ENCODE data around the gene CFL2. TPM values are rescaled to one million over a fixed set of nuclear protein-coding genes. Genes with fewer than 3 reads are reported as not detected.
"Not testable (repeated sequence)": the region's sequence is repeated elsewhere in the genome, so short reads cannot be mapped to it uniquely, and the experiment has no call there.

The CFL2 gene
- total RNA-seq, 4 donors from 2014 or later = 108 to 231 (median 139) TPM

- DNase-seq = no peak
- intact Hi-C loops (cut with DNase I; ENCODE audit: low total_unique reads) = no loop called here
- TF ChIP-seq POLR2A (IDR thresholded peaks at IDR 0.05) (no peak), CTCF (IDR thresholded peaks at IDR 0.05) (no peak)
- H3K9me3 ChIP-seq = no peaks in the 10 kb centered on the region
- H3K27ac ChIP-seq = no peak overlapping the region
- H3K4me3 ChIP-seq = no peak overlapping the region
- no peaks in the 10 kb centered on the region for H3K4me1 ChIP-seq
- no peaks in the 10 kb centered on the region for H3K27me3 ChIP-seq
- no peaks in the 10 kb centered on the region for H3K36me3 ChIP-seq
Observed at GRCh38 chr14:34749408-34749807, 35.0 kb upstream of the CFL2 start.

GRCh38 chr14:34742270-34743115 lies 28.1 kb upstream of the CFL2 start:
- TF ChIP-seq POLR2A (IDR thresholded peaks at IDR 0.05) (no peak), CTCF (IDR thresholded peaks at IDR 0.05) (no peak)
- no peak for DNase-seq
- H3K4me3 ChIP-seq = no peak overlapping the region
- no peaks in the 10 kb centered on the region for H3K9me3 ChIP-seq
- H3K27me3 ChIP-seq = no peaks in the 10 kb centered on the region
- no peaks in the 10 kb centered on the region for H3K4me1 ChIP-seq
- H3K27ac ChIP-seq = no peak overlapping the region
- intact Hi-C loops (cut with DNase I; ENCODE audit: low total_unique reads) = no loop called here
- H3K36me3 ChIP-seq = no peaks in the 10 kb centered on the region

DNA sequence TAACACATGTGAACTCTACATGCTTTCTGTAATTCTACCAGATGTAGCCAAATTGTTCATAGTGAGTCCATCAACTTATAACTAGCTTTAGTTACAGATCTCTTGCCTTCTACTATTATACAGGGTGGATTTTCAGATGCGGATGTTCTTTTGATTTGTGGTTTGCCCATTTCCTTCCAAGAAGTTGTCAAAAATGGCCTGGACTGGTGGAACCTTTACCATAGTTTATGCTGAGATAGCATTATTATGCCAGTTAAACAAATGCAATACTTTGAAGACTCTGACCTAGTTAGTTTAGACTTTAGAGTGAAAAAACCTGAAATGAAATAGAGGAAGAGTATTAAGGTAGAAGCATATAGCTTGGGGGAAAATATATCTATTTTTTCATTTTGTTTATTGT lies 27.4 kb upstream of the CFL2 start:
- Histone ChIP-seq H3K4me3 (no peak overlapping the region), H3K27me3 (no peaks in the 10 kb centered on the region), H3K36me3 (no peaks in the 10 kb centered on the region), H3K4me1 (no peaks in the 10 kb centered on the region), H3K9me3 (no peaks in the 10 kb centered on the region), H3K27ac (no peak overlapping the region)
- DNase-seq = no peak
- intact Hi-C loops (cut with DNase I; ENCODE audit: low total_unique reads) = no loop called here
- TF ChIP-seq CTCF (IDR thresholded peaks at IDR 0.05) = no peak
- no peak for TF ChIP-seq POLR2A (IDR thresholded peaks at IDR 0.05)

DNA sequence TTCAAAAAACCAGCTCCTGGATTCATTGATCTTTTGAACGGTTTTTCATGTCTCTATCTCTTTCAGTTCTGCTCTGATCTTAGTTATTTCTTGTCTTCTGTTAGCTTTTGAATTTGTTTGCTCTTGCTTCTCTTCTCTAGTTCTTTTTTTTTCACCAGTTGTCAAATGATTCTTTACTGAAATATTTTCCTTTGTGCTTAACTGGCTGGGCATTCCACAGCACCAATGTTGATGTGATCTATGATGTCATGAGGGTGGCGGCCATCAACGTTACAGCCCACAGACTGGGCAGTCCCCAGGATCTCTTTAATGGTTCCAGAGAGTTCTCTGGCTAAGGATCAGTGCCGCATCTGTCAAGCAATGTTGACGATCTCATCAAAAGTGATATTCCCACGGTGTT lies 25.7 kb upstream of the CFL2 start:
- H3K27me3 ChIP-seq; H3K9me3 ChIP-seq; intact Hi-C loops (cut with DNase I; ENCODE audit: low total_unique reads); DNase-seq; H3K4me1 ChIP-seq; H3K4me3 ChIP-seq; H3K36me3 ChIP-seq; H3K27ac ChIP-seq: not testable (repeated sequence)

- intact Hi-C loops (cut with DNase I; ENCODE audit: low total_unique reads) = not testable (repeated sequence)
Observed at GRCh38 chr14:34737079-34737478, 22.7 kb upstream of the CFL2 start.

DNA sequence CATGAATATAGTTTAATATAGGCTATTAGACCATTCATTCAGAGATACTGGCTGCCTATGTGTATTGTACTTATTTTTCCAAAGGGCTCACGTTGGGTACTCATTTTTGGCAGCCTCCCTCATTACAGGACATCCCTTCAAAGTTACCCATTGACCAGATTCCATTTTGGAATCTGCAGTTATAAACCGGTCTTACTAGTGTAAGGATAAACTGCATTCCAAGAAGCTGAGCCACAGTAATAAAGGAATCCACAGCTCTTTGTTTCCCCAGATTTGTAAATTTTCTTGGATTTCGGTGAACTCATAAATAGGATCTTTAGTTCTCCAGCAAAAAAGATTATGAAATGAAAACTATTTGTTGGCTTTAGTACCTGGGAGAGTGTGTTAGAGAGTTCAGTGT lies 18.9 kb upstream of the CFL2 start:
- intact Hi-C loops (cut with DNase I; ENCODE audit: low total_unique reads) = no loop called here
- Histone ChIP-seq H3K27me3 (no peaks in the 10 kb centered on the region), H3K36me3 (no peaks in the 10 kb centered on the region), H3K27ac (no peak overlapping the region), H3K9me3 (no peaks in the 10 kb centered on the region), H3K4me1 (no peaks in the 10 kb centered on the region), H3K4me3 (no peak overlapping the region)
- DNase-seq = no peak
- no peak for TF ChIP-seq POLR2A (IDR thresholded peaks at IDR 0.05)
- TF ChIP-seq CTCF (IDR thresholded peaks at IDR 0.05) = no peak

More at GRCh38 chr14:34737079-34737478, 22.7 kb upstream of the CFL2 start:
- not testable (repeated sequence) for H3K9me3 ChIP-seq, H3K27ac ChIP-seq, H3K36me3 ChIP-seq, DNase-seq, H3K4me3 ChIP-seq, H3K4me1 ChIP-seq, H3K27me3 ChIP-seq
